DMS53 treated with DMSO at 0.1 percent for 48 hours (cell line): Measurements from ENCODE around the gene FBXL7.

Source experiments
- DNase-seq: peaks from one replicate; lab custom pipeline; 2025; ENCODE audit not compliant: unreplicated experiment; lab: John Stamatoyannopoulos, UW

The FBXL7 gene

GRCh38 chr5:15929611-15930263 lies 429.8 kb downstream of the FBXL7 start:
- no peak for DNase-seq

GRCh38 chr5:15932066-15932465 lies 432.1 kb downstream of the FBXL7 start:
- no peak for DNase-seq

- no peak for DNase-seq
Measured at GRCh38 chr5:15933259-15934207, 433.6 kb downstream of the FBXL7 start.

- no peak for DNase-seq
Measured at GRCh38 chr5:15936505-15937245, 436.7 kb downstream of the FBXL7 start.

GRCh38 chr5:15937708-15938107 lies 437.7 kb downstream of the FBXL7 start:
- DNase-seq: no peak

GRCh38 chr5:15938186-15938585 lies 438.2 kb downstream of the FBXL7 start:
- DNase-seq: no peak

GRCh38 chr5:15938961-15939360 lies 439.0 kb downstream of the FBXL7 start:
- no peak for DNase-seq

- DNase-seq: no peak
Measured at GRCh38 chr5:15940905-15941304, 440.9 kb downstream of the FBXL7 start.

GRCh38 chr5:15943487-15943886 lies 443.5 kb downstream of the FBXL7 start:
- no peak for DNase-seq

- DNase-seq: no peak
Measured at GRCh38 chr5:15946026-15946425, 446.0 kb downstream of the FBXL7 start.

GRCh38 chr5:15948190-15948589 lies 448.2 kb downstream of the FBXL7 start:
- DNase-seq: no peak

GRCh38 chr5:15951126-15951525 lies 451.1 kb downstream of the FBXL7 start:
- DNase-seq: no peak

- DNase-seq: no peak
Measured at GRCh38 chr5:15951550-15951949, 451.6 kb downstream of the FBXL7 start.

GRCh38 chr5:15956622-15957021 lies 456.6 kb downstream of the FBXL7 start:
- DNase-seq: no peak

GRCh38 chr5:15957124-15957523 lies 457.1 kb downstream of the FBXL7 start:
- DNase-seq: no peak

GRCh38 chr5:15959370-15960164 lies 459.6 kb downstream of the FBXL7 start:
- DNase-seq: no peak

- DNase-seq: no peak
Measured at GRCh38 chr5:15966066-15966640, 466.2 kb downstream of the FBXL7 start.

- DNase-seq: no peak
Measured at GRCh38 chr5:15966651-15967050, 466.7 kb downstream of the FBXL7 start.

GRCh38 chr5:15968993-15969392 lies 469.0 kb downstream of the FBXL7 start:
- no peak for DNase-seq

GRCh38 chr5:15977851-15978250 lies 477.9 kb downstream of the FBXL7 start:
- no peak for DNase-seq
